ENCODE measurements around the gene MARCKS.

The MARCKS gene

GRCh38 chr6:113854531-113855499, 2.3 kb upstream of the MARCKS start:
- DNase-seq (ENCODE audit: low spot score), result peak; percentile 43

- peak; percentile 52 for DNase-seq (ENCODE audit: low spot score)
Observed at GRCh38 chr6:113855500-113856374, 1.4 kb upstream of the MARCKS start.

- no peak for DNase-seq (ENCODE audit: low spot score)
Observed at GRCh38 chr6:113856375-113856624, 845 bp upstream of the MARCKS start.

- peak; percentile 36 for DNase-seq (ENCODE audit: low spot score)
Observed at GRCh38 chr6:113857556-113858479, 673 bp downstream of the MARCKS start.

- DNase-seq (ENCODE audit: low spot score), result peak; percentile 81
Observed at GRCh38 chr6:113858480-113859348, 1.6 kb downstream of the MARCKS start.

- DNase-seq (ENCODE audit: low spot score), result no peak
Observed at GRCh38 chr6:113859349-113860180, 2.4 kb downstream of the MARCKS start.

GRCh38 chr6:113860181-113860955, 3.2 kb downstream of the MARCKS start:
- no peak for DNase-seq (ENCODE audit: low spot score)

GRCh38 chr6:113862112-113862511, 5.0 kb downstream of the MARCKS start:
- no peak for DNase-seq (ENCODE audit: low spot score)

GRCh38 chr6:113870917-113871316, 13.8 kb downstream of the MARCKS start:
- DNase-seq (ENCODE audit: low spot score), result no peak

- DNase-seq (ENCODE audit: low spot score), result no peak
Observed at GRCh38 chr6:113871975-113872374, 14.8 kb downstream of the MARCKS start.

- peak; percentile 44 for DNase-seq (ENCODE audit: low spot score)
Observed at GRCh38 chr6:113873043-113873667, 16.0 kb downstream of the MARCKS start.

GRCh38 chr6:113875470-113875869, 18.3 kb downstream of the MARCKS start:
- peak; percentile 0 for DNase-seq (ENCODE audit: low spot score)

GRCh38 chr6:113876695-113877094, 19.6 kb downstream of the MARCKS start:
- no peak for DNase-seq (ENCODE audit: low spot score)

GRCh38 chr6:113879186-113880096, 22.3 kb downstream of the MARCKS start:
- DNase-seq (ENCODE audit: low spot score), result peak; percentile 69

- no peak for DNase-seq (ENCODE audit: low spot score)
Observed at GRCh38 chr6:113881478-113881980, 24.4 kb downstream of the MARCKS start.

- no peak for DNase-seq (ENCODE audit: low spot score)
Observed at GRCh38 chr6:113882336-113883022, 25.3 kb downstream of the MARCKS start.

GRCh38 chr6:113884011-113884410, 26.9 kb downstream of the MARCKS start:
- DNase-seq (ENCODE audit: low spot score), result no peak
